A549 (cell line): ENCODE results near the gene KCNK6. TPM values are rescaled to one million over a fixed set of nuclear protein-coding genes. Genes with fewer than 3 reads are reported as not detected.
A peak's percentile ranks its signal among the peaks of the same experiment; 100 is the strongest.

Experiments
- ATAC-seq, 2 experiments: fragments of 200-7000 bp in 1 of 2; fragments of >200 bp in 1 of 2; cut with Nextera tagmentation in 1 of 2; cut with Tn5 transposase in 1 of 2; 3 replicates each; pipeline versions ENCODE4 v1.8.0 to v1.9.1; 2018 to 2020; ENCODE audit warnings: mild to moderate bottlenecking in 1 of 2, moderate library complexity in 1 of 2
- CTCF ChIA-PET: fragments of 300-600 bp; sonication (Branson Sonifier 250); formaldehyde crosslinking; extraction: SDS; loops from one replicate; lab custom pipeline; 2021; ENCODE audit warnings: antibody characterized with exemption, inconsistent platforms; lab: Yijun Ruan, JAX
- POLR2A ChIA-PET: fragments of 350-600 bp; formaldehyde crosslinking; extraction: SDS; loops from one replicate; lab custom pipeline; 2021; ENCODE audit warnings: antibody characterized with exemption, inconsistent platforms; lab: Yijun Ruan, JAX
- DNase-seq, 2 experiments: peaks; one replicate each; pipeline versions ENCODE4 v3.0.0 to v3.0.0-alpha.2; 2011 to 2016; ENCODE audit warnings: low read depth in 1 of 2, low spot score in 1 of 2
- FAIRE-seq: peaks from 2 replicates; lab custom pipeline; 2011; peaks lifted over from hg19 to GRCh38; lab: Jason Lieb, UNC
- H3K27ac ChIP-seq, 2 experiments: fragments of >200 bp; sonication (Bioruptor Twin); formaldehyde crosslinking; 3 replicates each; pipeline ENCODE4 v1.5.1; 2016 to 2017
- H3K4me1 ChIP-seq: fragments of >200 bp; sonication (Bioruptor Twin); formaldehyde crosslinking; 3 replicates; pipeline ENCODE4 v1.6.1; 2016
- H3K4me2 ChIP-seq: fragments of >200 bp; sonication (Bioruptor Twin); formaldehyde crosslinking; 3 replicates; pipeline ENCODE4 v1.6.1; 2016
- H3K4me3 ChIP-seq: fragments of >200 bp; sonication (Bioruptor Twin); formaldehyde crosslinking; 3 replicates; pipeline ENCODE4 v1.5.1; 2016
- H3K9me3 ChIP-seq: fragments of >200 bp; sonication (Bioruptor Twin); formaldehyde crosslinking; 3 replicates; pipeline ENCODE4 v1.6.1; 2016
- CBX2 ChIP-seq: fragments of 200-600 bp; sonication (generic); IDR thresholded peaks from 2 replicates; pipeline ENCODE4 v1.6.1; 2016; ENCODE audit warnings: low read depth, mild to moderate bottlenecking, borderline replicate concordance
- CBX8 ChIP-seq: fragments of 200-600 bp; sonication (generic); IDR thresholded peaks from 2 replicates; pipeline ENCODE4 v1.6.1; 2016
- CEBPB ChIP-seq, 2 experiments: fragments of >200 bp in 1 of 2; sonication (Bioruptor Twin) in 1 of 2; formaldehyde crosslinking in 1 of 2; IDR thresholded peaks; 2 replicates each; pipeline ENCODE4 v1.6.1; 2012 to 2016
- EHF ChIP-seq: fragments of 250-450 bp; sonication (Bioruptor Pico); IDR thresholded peaks from 2 replicates; pipeline ENCODE4 v1.5.0; 2020; ENCODE audit warnings: mild to moderate bottlenecking
- FOSL2 ChIP-seq, 2 experiments: fragments of 450-650 bp in 1 of 2; fragments of >200 bp in 1 of 2; sonication (Bioruptor Twin) in 1 of 2; formaldehyde crosslinking; IDR thresholded peaks; 2 replicates each; pipeline versions ENCODE4 v1.5.0 to v1.6.1; 2016 to 2020; ENCODE audit warnings: mild to moderate bottlenecking in 1 of 2, moderate library complexity in 1 of 2
- FOXS1 ChIP-seq: fragments of 250-450 bp; sonication (Bioruptor Pico); IDR thresholded peaks from 2 replicates; pipeline ENCODE4 v1.5.0; 2020; ENCODE audit warnings: mild to moderate bottlenecking, moderate library complexity
- GATA3 ChIP-seq: IDR thresholded peaks from 2 replicates; pipeline ENCODE4 v1.6.1; 2012; ENCODE audit warnings: borderline replicate concordance
- HDAC2 ChIP-seq: fragments of 200-600 bp; sonication (generic); IDR thresholded peaks from 2 replicates; pipeline ENCODE4 v1.6.1; 2016
- HOXB13 ChIP-seq: fragments of 250-450 bp; sonication (Bioruptor Pico); IDR thresholded peaks from 2 replicates; pipeline ENCODE4 v1.5.0; 2020; ENCODE audit warnings: low read depth, mild to moderate bottlenecking, moderate library complexity
- HOXB5 ChIP-seq: fragments of 250-450 bp; sonication (Bioruptor Pico); IDR thresholded peaks from 2 replicates; pipeline ENCODE4 v1.5.0; 2020; ENCODE audit warnings: mild to moderate bottlenecking, moderate library complexity
- JUN ChIP-seq, 2 experiments: fragments of >200 bp; sonication (Bioruptor Twin); formaldehyde crosslinking; IDR thresholded peaks; 2 replicates in 1 of 2; 3 replicates in 1 of 2; pipeline ENCODE4 v1.6.1; 2016 to 2017
- JUNB ChIP-seq: fragments of >200 bp; sonication (Bioruptor Twin); formaldehyde crosslinking; IDR thresholded peaks from 2 replicates; pipeline ENCODE4 v1.6.1; 2016
- MAFK ChIP-seq: fragments of 450-650 bp; IDR thresholded peaks from 2 replicates; pipeline ENCODE4 v1.6.1; 2014; ENCODE audit not compliant: partially characterized antibody
- NPAS2 ChIP-seq: fragments of 250-450 bp; sonication (Bioruptor Pico); IDR thresholded peaks from 2 replicates; pipeline ENCODE4 v1.8.0; 2022; ENCODE audit warnings: mild to moderate bottlenecking, moderate library complexity, borderline replicate concordance
- NR3C1 ChIP-seq: fragments of >200 bp; sonication (Bioruptor Twin); formaldehyde crosslinking; IDR thresholded peaks from 3 replicates; pipeline ENCODE4 v1.6.1; 2017
- POLR2A ChIP-seq: IDR thresholded peaks from 2 replicates; pipeline ENCODE4 v1.6.1; 2012; ENCODE audit warnings: mild to moderate bottlenecking, low read length
- POLR2AphosphoS2 ChIP-seq: conservative IDR thresholded peaks from 2 replicates; pipeline ENCODE4 v1.6.1; 2012; ENCODE audit warnings: low read length, improper control_type of control experiment, inconsistent platforms
- RARB ChIP-seq: fragments of 250-450 bp; sonication (Bioruptor Pico); IDR thresholded peaks from 2 replicates; pipeline ENCODE4 v1.8.0; 2021; ENCODE audit warnings: mild to moderate bottlenecking, moderate library complexity
- RCOR1 ChIP-seq: fragments of 150-350 bp; IDR thresholded peaks from 2 replicates; pipeline ENCODE4 v1.6.1; 2014; ENCODE audit warnings: antibody characterized with exemption, low read length, low read depth
- RNF2 ChIP-seq: fragments of 200-600 bp; sonication (generic); IDR thresholded peaks from 2 replicates; pipeline ENCODE4 v1.6.1; 2016; ENCODE audit warnings: low read depth, mild to moderate bottlenecking, antibody characterized with exemption, moderate library complexity, borderline replicate concordance
- TFCP2L1 ChIP-seq: fragments of 250-450 bp; sonication (Bioruptor Pico); IDR thresholded peaks from 2 replicates; pipeline ENCODE4 v1.5.0; 2021; ENCODE audit warnings: mild to moderate bottlenecking
- ZFP36 ChIP-seq: fragments of 450-650 bp; IDR thresholded peaks from 2 replicates; pipeline ENCODE4 v1.6.1; 2014; ENCODE audit warnings: borderline replicate concordance; ENCODE audit not compliant: partially characterized antibody
- ZSCAN20 ChIP-seq: fragments of 250-450 bp; sonication (Bioruptor Pico); IDR thresholded peaks from 2 replicates; pipeline ENCODE4 v1.8.0; 2022; ENCODE audit warnings: mild to moderate bottlenecking, moderate library complexity
- WGBS: methylation state at CpG from one replicate; pipeline ENCODE4 v1.1.6; 2017; ENCODE audit errors: missing lambda C conversion rate; 5-methylcytosine and 5-hydroxymethylcytosine counted together
- polyA plus RNA-seq, 4 experiments: library from polyadenylated mRNA; depleted of rRNA in 3 of 4; stranded (reverse); fragments of >200 nt; fragmentation: RNase III in 1 of 4; extraction: RNeasy Plus Mini Kit Qiagen cat#74134 plus additional on column Dnase treatment in 1 of 4; gene quantifications; 2 replicates in 3 of 4; 3 replicates in 1 of 4; pipeline ENCODE4 v1.2.3, GENCODE V29; 2011 to 2017
- TF ChIP-seq, protein P1 (sequence below): IDR thresholded peaks from 2 replicates; pipeline ENCODE4 v1.6.1; 2012; ENCODE audit warnings: low read depth, borderline replicate concordance
- TF ChIP-seq, protein P2 (sequence below): fragments of 150-350 bp; IDR thresholded peaks from 2 replicates; pipeline ENCODE4 v1.6.1; 2014; ENCODE audit warnings: low read depth, mild to moderate bottlenecking, low read length

Gene KCNK6
- polyA plus RNA-seq, 2 of the 4 experiments (the other 2 are of a cell fraction) = 2.4 to 2.8 TPM

DNA sequence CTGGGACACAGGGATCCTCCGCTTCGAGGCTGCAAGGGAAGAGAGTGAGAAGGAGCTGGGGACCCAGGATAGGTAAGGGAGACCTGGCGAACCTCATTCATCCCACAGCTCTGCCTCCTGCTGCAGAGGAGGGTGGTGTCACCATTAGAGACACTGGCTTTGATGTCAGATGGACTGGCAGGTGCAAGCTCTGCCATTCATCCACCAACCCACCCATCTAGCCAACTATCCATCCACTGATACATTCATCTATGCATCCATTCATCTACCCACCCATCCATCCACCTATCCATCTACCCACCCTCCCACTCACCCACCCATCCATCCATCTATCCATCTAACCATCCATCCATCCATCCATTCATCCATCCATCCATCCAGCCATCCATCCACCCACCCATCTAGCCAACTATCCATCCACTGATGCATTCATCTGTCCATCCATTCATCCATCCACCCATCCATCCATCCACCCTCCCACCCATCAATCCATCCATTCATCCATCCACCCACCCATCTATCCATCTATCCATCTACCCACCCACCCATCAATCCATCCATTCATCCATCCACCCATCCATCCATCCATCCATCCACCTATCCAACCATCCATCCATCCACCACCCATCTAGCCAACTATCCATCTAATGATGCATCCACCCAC, 9.9 kb upstream of the KCNK6 start:
- ChIA-PET CTCF (interaction anchor here (0.5 to 10.1 kb wide), 8 partner anchors 24 to 407 kb away, joined by 3 to 76 read pairs (median 11); partner anchors contain the start of genes CATSPERG and PPP1R14A), POLR2A (interaction anchor here (0.5 to 0.7 kb wide), 2 partner anchors 32 to 484 kb away, joined by 3 to 19 read pairs; no protein-coding TSS in a partner anchor)
- H3K27ac ChIP-seq = no peak overlapping the region
- no peak for ATAC-seq
- H3K4me1 ChIP-seq = peaks cover 18% of the 10 kb centered on the region
- H3K4me2 ChIP-seq = no peak overlapping the region
- peak; percentile 43 for FAIRE-seq
- DNase-seq = no peak
- TF ChIP-seq, protein P1, sequence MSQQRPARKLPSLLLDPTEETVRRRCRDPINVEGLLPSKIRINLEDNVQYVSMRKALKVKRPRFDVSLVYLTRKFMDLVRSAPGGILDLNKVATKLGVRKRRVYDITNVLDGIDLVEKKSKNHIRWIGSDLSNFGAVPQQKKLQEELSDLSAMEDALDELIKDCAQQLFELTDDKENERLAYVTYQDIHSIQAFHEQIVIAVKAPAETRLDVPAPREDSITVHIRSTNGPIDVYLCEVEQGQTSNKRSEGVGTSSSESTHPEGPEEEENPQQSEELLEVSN = no peak
- TF ChIP-seq POLR2A (peak; percentile 10; the same call in 1 of the 2 replicates), CBX8 (no peak), FOXS1 (CRISPR knock-in tag) (no peak), POLR2AphosphoS2 (peak; percentile 31; the same call in 1 of the 2 replicates), ZSCAN20 (CRISPR knock-in tag) (no peak), HOXB13 (CRISPR knock-in tag) (no peak), HOXB5 (CRISPR knock-in tag) (no peak), RARB (CRISPR knock-in tag) (no peak), GATA3 (no peak), JUNB (no peak), TFCP2L1 (CRISPR knock-in tag) (0 out of 2 replicates have a peak, but pooled peaks have one; percentile 62), RCOR1 (no peak), NR3C1 (no peak), EHF (CRISPR knock-in tag) (no peak), MAFK (no peak), RNF2 (no peak), CBX2 (no peak), HDAC2 (no peak), NPAS2 (no peak)
- TF ChIP-seq, protein P2, sequence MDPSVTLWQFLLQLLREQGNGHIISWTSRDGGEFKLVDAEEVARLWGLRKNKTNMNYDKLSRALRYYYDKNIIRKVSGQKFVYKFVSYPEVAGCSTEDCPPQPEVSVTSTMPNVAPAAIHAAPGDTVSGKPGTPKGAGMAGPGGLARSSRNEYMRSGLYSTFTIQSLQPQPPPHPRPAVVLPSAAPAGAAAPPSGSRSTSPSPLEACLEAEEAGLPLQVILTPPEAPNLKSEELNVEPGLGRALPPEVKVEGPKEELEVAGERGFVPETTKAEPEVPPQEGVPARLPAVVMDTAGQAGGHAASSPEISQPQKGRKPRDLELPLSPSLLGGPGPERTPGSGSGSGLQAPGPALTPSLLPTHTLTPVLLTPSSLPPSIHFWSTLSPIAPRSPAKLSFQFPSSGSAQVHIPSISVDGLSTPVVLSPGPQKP = no peak
- H3K9me3 ChIP-seq = no peaks in the 10 kb centered on the region
- H3K4me3 ChIP-seq = no peak overlapping the region
- 97% methylated on average over 3 of the region's 3 CpGs for WGBS

DNA sequence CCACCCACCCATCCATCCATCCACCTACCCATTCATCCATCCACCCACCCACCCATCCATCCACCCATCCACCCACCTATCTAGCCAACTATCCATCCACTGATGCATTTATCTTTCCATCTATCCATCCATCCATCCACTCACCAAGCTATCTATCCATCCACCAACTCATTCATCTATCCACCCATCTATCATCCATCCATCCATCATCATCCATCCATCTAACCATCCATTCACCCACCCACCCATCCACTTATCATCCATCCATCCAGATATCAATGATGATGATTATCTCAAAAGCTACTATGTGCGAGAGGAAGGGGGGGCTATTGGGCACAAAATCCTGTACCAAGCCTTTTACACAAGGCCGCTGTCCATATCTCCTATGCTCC, 9.4 kb upstream of the KCNK6 start:
- POLR2A ChIA-PET = no interaction called here
- peaks cover 22% of the 10 kb centered on the region for H3K4me1 ChIP-seq
- CTCF ChIA-PET = interaction anchor here (0.5 to 10.1 kb wide), 16 partner anchors 16 to 429 kb away, joined by 3 to 76 read pairs (median 5); partner anchors contain the start of genes CATSPERG and PPP1R14A
- no peak for DNase-seq
- H3K4me2 ChIP-seq = no peak overlapping the region
- H3K9me3 ChIP-seq = no peaks in the 10 kb centered on the region
- WGBS = 95% methylated on average over 2 of the region's 2 CpGs
- no peak for FAIRE-seq
- ATAC-seq = no peak
- no peak overlapping the region for H3K27ac ChIP-seq
- no peak overlapping the region for H3K4me3 ChIP-seq
- TF ChIP-seq CEBPB (IDR thresholded peaks at IDR 0.05) (no peak), CBX2 (no peak), ZSCAN20 (CRISPR knock-in tag) (no peak), JUN (IDR thresholded peaks at IDR 0.05) (no peak), FOSL2 (IDR thresholded peaks at IDR 0.05) (no peak), FOSL2 (CRISPR knock-in tag; IDR thresholded peaks at IDR 0.05) (no peak), ZFP36 (no peak), RNF2 (no peak)
